GM10248 (cell line): Measurements from ENCODE around the gene SYT9.

Experiments
- CTCF ChIA-PET: fragments of 300-600 bp; sonication (Branson Sonifier 250); formaldehyde crosslinking; extraction: SDS; loops from one replicate; lab custom pipeline; 2021; ENCODE audit warnings: antibody characterized with exemption; lab: Yijun Ruan, JAX
- POLR2A ChIA-PET: fragments of 350-650 bp; sonication (Branson Sonifier 250); formaldehyde crosslinking; extraction: SDS; loops from one replicate; lab custom pipeline; 2020; ENCODE audit warnings: antibody characterized with exemption; lab: Yijun Ruan, JAX
- DNase-seq: peaks from one replicate; pipeline ENCODE4 v3.0.0; 2012; ENCODE audit errors: extremely low spot score
- TF ChIP-seq, protein P1 (sequence below): IDR thresholded peaks from 2 replicates; pipeline ENCODE4 v1.5.1; 2012; ENCODE audit warnings: mild to moderate bottlenecking, low read depth; ENCODE audit errors: extremely low read depth, missing control alignments, control extremely low read depth

The SYT9 gene

DNA sequence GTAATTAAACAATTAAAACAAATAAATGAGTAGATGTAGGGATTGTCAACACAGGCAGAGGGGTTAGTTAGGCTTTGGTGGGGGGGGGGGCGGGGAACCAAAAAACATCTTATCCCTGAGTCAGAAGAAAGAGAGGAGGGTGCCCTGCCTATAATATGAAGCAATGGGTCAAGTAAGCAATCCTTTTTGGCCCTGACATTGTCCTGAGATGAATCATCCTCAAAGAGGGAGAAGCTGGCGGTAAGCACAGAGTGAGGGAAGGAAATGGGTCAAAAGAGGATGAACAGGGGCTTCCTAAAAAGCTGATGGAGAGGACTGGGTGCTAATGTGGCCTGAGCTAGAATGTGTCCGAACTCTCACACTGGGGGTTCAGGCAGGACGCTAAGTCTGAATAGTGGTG lies 238.3 kb downstream of the SYT9 start:
- CTCF ChIA-PET: interaction anchor here (0.9 to 3.0 kb wide), 9 partner anchors 8 to 205 kb away, joined by 3 to 13 read pairs (median 4); no protein-coding TSS in a partner anchor
- TF ChIP-seq, protein P1, sequence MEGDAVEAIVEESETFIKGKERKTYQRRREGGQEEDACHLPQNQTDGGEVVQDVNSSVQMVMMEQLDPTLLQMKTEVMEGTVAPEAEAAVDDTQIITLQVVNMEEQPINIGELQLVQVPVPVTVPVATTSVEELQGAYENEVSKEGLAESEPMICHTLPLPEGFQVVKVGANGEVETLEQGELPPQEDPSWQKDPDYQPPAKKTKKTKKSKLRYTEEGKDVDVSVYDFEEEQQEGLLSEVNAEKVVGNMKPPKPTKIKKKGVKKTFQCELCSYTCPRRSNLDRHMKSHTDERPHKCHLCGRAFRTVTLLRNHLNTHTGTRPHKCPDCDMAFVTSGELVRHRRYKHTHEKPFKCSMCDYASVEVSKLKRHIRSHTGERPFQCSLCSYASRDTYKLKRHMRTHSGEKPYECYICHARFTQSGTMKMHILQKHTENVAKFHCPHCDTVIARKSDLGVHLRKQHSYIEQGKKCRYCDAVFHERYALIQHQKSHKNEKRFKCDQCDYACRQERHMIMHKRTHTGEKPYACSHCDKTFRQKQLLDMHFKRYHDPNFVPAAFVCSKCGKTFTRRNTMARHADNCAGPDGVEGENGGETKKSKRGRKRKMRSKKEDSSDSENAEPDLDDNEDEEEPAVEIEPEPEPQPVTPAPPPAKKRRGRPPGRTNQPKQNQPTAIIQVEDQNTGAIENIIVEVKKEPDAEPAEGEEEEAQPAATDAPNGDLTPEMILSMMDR: no peak
- POLR2A ChIA-PET: no interaction called here
- no peak for DNase-seq

DNA sequence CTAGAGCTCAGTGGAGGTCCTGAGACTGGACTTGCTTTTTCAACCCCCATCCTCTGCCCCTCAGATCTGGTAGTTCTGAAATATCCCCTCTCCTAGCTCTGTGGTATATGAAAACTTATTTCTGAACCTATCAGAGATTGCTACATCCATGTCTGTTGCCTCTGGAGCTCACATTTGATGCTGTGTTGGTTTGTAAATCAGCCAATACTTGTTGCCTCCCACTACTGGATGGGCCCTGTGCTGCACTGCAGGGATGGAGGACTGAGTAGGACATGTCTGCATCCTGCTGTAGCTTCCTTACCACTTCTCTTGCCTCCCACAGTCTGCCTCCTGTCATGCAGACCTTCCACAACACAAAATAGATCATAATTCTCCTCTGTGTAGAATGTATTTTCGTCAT lies 238.8 kb downstream of the SYT9 start:
- TF ChIP-seq, protein P1: no peak
- CTCF ChIA-PET: interaction anchor here (0.9 to 3.0 kb wide), 10 partner anchors 8 to 205 kb away, joined by 3 to 13 read pairs (median 4); no protein-coding TSS in a partner anchor
- DNase-seq: no peak
- POLR2A ChIA-PET: no interaction called here

DNA sequence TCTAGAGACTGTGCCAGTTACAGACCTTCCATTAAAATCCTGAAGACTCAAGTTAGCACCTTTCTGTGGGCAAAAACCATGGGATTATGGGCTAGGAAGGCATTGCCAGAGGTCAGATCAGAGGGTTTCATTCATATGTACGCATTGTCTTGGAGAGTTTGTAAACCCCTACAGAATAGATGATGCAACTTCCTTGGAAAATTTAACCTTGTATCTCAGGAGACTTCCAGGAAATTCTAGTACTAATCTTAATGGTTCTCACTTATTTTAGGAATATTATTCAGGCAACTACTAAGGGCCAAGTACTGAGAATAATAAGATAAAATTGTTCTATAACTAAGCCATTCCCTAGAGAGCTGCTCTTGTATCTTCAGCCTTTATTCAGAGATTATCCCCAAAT lies 240.5 kb downstream of the SYT9 start:
- TF ChIP-seq, protein P1: no peak
- POLR2A ChIA-PET: no interaction called here
- no peak for DNase-seq
- CTCF ChIA-PET: interaction anchor here (1.8 kb wide), 2 partner anchors 9 to 21 kb away, joined by 5 to 7 read pairs; no protein-coding TSS in a partner anchor

DNA sequence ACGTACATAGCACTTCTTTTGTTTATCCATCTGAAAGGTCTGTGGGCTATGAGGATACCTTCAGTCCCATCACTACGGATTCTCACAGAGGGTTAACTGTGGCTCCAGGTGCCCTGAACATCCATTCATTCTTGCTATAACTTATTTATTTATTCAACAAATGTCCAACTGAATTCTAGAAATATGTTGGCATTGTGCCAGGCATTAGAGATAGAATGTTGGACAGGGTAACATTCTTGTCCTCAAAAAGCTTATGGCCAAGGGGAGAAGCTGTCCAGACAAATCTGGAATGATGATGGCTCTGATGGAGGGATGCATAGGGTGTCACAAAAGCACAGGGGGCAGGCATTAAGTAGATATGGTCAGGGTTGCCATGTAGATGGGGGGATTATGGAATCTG lies 242.0 kb downstream of the SYT9 start:
- no peak for DNase-seq
- POLR2A ChIA-PET: no interaction called here
- TF ChIP-seq, protein P1: no peak
- CTCF ChIA-PET: interaction anchor here (1.3 to 5.6 kb wide), 3 partner anchors 13 to 50 kb away, joined by 3 to 28 read pairs (median 9); partner anchors contain the start of gene PPFIBP2

DNA sequence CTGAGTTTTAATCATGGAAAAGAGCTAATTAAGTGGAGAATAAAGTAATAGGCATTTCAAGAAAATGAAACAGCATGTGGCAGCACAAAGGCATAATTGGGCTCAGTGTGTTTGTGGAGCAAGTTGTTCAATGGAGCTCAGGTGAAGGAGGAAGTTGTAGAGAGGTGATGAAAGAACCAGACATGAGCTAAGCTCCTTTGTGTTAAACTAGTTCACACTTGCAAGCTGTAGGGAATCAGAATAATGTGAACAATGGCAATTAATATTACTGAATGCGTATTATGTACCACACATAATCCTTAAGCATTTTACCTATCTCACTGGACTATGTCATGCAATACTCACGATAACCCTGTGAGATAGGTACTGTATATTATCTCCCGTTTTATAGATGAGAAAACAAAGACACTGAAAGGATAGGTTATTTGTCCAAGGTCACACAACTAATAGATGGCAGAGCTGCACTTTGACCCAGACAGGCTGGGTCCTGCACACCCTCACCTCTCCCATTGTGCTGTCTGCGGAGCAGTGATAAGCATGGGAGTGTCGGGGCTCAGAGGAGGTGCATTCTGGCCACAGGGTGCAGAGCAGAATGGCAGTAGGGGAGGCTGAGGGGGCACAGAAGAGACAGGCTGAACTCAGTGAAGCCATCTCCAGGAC lies 242.5 kb downstream of the SYT9 start:
- ChIA-PET CTCF (interaction anchor here (1.3 to 5.6 kb wide), 4 partner anchors 11 to 50 kb away, joined by 3 to 28 read pairs (median 6); partner anchors contain the start of gene PPFIBP2), POLR2A (no interaction called here)
- DNase-seq: no peak
- TF ChIP-seq, protein P1: no peak

DNA sequence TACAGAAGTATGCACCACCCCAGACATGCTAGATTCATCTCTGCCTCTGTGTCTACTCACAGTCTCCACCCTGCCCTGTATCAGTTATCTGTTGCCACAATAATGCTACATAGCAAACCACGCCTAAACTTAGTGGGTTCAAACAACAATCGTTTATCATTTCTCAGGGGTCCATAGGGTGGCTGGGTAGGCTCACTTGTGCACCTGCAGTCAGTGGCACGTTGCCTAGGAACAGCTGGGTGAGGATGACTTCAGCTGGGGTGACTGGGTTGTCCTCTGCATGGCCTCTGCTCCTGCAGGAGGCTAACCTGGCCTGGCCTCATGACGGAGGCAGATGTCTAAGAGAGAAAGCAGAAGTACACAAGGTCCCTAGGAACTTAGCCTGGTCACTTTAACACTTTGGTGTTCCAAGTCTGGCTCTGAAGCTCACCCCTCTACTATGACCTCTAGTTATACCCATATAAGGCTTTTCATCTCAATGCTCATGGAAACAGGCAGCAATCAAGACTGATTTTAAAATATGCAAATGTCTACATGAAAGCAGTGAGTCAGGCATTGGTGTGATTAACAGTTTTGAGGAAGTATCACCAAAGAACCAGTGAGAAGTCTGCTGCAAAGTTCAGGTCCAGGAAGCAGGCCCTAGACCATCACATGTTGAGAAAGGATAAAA lies 244.3 kb downstream of the SYT9 start:
- peak; percentile 58 for DNase-seq
- TF ChIP-seq, protein P1: no peak
- ChIA-PET CTCF (interaction anchor here (0.9 to 5.6 kb wide), 7 partner anchors 9 to 170 kb away, joined by 3 to 28 read pairs (median 3); partner anchors contain the start of genes OLFML1 and PPFIBP2), POLR2A (no interaction called here)
